GM12878 (cell line): ENCODE results near the gene AKNA. TPM values are rescaled to one million over a fixed set of nuclear protein-coding genes. Genes with fewer than 3 reads are reported as not detected.

ENCODE experiments used
- BCL3 ChIP-seq: IDR thresholded peaks from 2 replicates; pipeline ENCODE4 v1.6.1; 2011; ENCODE audit warnings: borderline replicate concordance, low read depth, mild to moderate bottlenecking, moderate library complexity, low read length; ENCODE audit not compliant: insufficient read depth, poor library complexity, severe bottlenecking
- BCLAF1 ChIP-seq: fragments of 450-650 bp; IDR thresholded peaks from 2 replicates; pipeline ENCODE4 v1.6.1; 2017; ENCODE audit warnings: antibody characterized with exemption, mild to moderate bottlenecking, moderate library complexity
- E2F8 ChIP-seq: fragments of 450-650 bp; IDR thresholded peaks from 2 replicates; pipeline ENCODE4 v1.6.1; 2018; ENCODE audit warnings: mild to moderate bottlenecking, low read depth, moderate library complexity; ENCODE audit not compliant: partially characterized antibody
- EGR1 ChIP-seq, 2 experiments: IDR thresholded peaks; 1 replicate in 1 of 2; 2 replicates in 1 of 2; pipeline ENCODE4 v1.6.1; 2011 to 2012; ENCODE audit warnings: low read depth in 2 of 2, low read length in 2 of 2, borderline replicate concordance in 1 of 2, mild to moderate bottlenecking in 1 of 2, moderate library complexity in 1 of 2
- ETV6 ChIP-seq, 2 experiments: fragments of 450-650 bp in 1 of 2; IDR thresholded peaks in 1 of 2; conservative IDR thresholded peaks in 1 of 2; 2 replicates each; pipeline ENCODE4 v1.6.1; 2014; ENCODE audit warnings: antibody characterized with exemption in 1 of 2, borderline replicate concordance in 1 of 2, low read depth in 1 of 2, mild to moderate bottlenecking in 1 of 2, moderate library complexity in 1 of 2
- FOXK2 ChIP-seq: fragments of 450-650 bp; IDR thresholded peaks from 2 replicates; pipeline ENCODE4 v1.6.1; 2017; ENCODE audit warnings: mild to moderate bottlenecking, moderate library complexity
- NFYA ChIP-seq: IDR thresholded peaks from 2 replicates; pipeline ENCODE4 v1.6.1; 2011; ENCODE audit warnings: low read depth, mild to moderate bottlenecking, low read length, improper control_type of control experiment, borderline replicate concordance
- PBX3 ChIP-seq: IDR thresholded peaks from 2 replicates; pipeline ENCODE4 v1.6.1; 2011; ENCODE audit warnings: mild to moderate bottlenecking, low read depth, low read length, moderate library complexity; ENCODE audit not compliant: insufficient replicate concordance
- POLR2A ChIP-seq: IDR thresholded peaks from 2 replicates; pipeline ENCODE4 v1.6.1; 2011; ENCODE audit warnings: low read depth, mild to moderate bottlenecking, low read length
- RBBP5 ChIP-seq: fragments of 200-600 bp; sonication (generic); conservative IDR thresholded peaks from 2 replicates; pipeline ENCODE4 v1.6.1; 2016
- SMARCA5 ChIP-seq: fragments of 450-650 bp; IDR thresholded peaks from 2 replicates; pipeline ENCODE4 v1.6.1; 2017; ENCODE audit warnings: mild to moderate bottlenecking
- SRF ChIP-seq, 2 experiments: IDR thresholded peaks; 2 replicates each; pipeline ENCODE4 v1.6.1; 2011; ENCODE audit warnings: low read depth in 2 of 2, low read length in 2 of 2, mild to moderate bottlenecking in 1 of 2, moderate library complexity in 1 of 2
- TAF1 ChIP-seq: IDR thresholded peaks from 2 replicates; pipeline ENCODE4 v1.6.1; 2011; ENCODE audit warnings: mild to moderate bottlenecking, low read depth, low read length, borderline replicate concordance
- TCF7 ChIP-seq: IDR thresholded peaks from 2 replicates; pipeline ENCODE4 v1.6.1; 2014; ENCODE audit warnings: antibody characterized with exemption, borderline replicate concordance
- ZNF217 ChIP-seq: fragments of 450-650 bp; IDR thresholded peaks from 2 replicates; pipeline ENCODE4 v1.6.1; 2017; ENCODE audit warnings: antibody characterized with exemption, mild to moderate bottlenecking
- ZZZ3 ChIP-seq: IDR thresholded peaks from 2 replicates; pipeline ENCODE4 v1.6.1; 2011; ENCODE audit warnings: low read depth; ENCODE audit not compliant: control insufficient read depth, insufficient read length
- polyA plus RNA-seq, 11 experiments: library from polyadenylated mRNA; depleted of rRNA in 4 of 11; unstranded in 6 of 11; stranded (reverse) in 5 of 11; fragments of >200 nt; fragmentation: Nextera tagmentation in 4 of 11; fragmentation: Illumina TruSeq in 1 of 11; extraction: Ambion mirVana in 4 of 11; extraction: Trizol in 1 of 11; gene quantifications; 1 replicate in 1 of 11; 2 replicates in 10 of 11; pipeline versions ENCODE4 v1.2.1 to v1.2.3, GENCODE V29; 2011 to 2016; ENCODE audit warnings: inconsistent platforms in 2 of 11, missing spikeins in 2 of 11, low read depth in 1 of 11
- total RNA-seq, 4 experiments: library from RNA; depleted of rRNA in 3 of 4; stranded (reverse); fragments of >200 nt in 3 of 4; fragmentation: Illumina TruSeq in 1 of 4; extraction: Trizol in 1 of 4; gene quantifications; 2 replicates each; pipeline versions ENCODE4 v1.2.1 to v1.2.3, GENCODE V29; 2013 to 2021

Gene AKNA
- total and polyA plus RNA-seq, 10 of the 15 experiments (the other 5 are each of a cell fraction or from before 2014, with no cell fraction given), result 1.6 to 132 (median 35.3) TPM

GRCh38 chr9:114371973-114372917 lies 15.5 kb downstream of the AKNA start (continued):
- TF ChIP-seq EGR1 (IDR thresholded peaks at IDR 0.05; ENCODE audit: borderline replicate concordance in 1 of 2, low read depth in 2 of 2, low read length in 2 of 2) (0 out of 3 replicates have a peak, but pooled peaks of 1 of the 2 experiments have one; percentile 4), PBX3 (no peak), SRF (IDR thresholded peaks at IDR 0.05; ENCODE audit: low read depth in 2 of 2, low read length in 2 of 2) (0 out of 4 replicates have a peak, but pooled peaks of 1 of the 2 experiments have one; percentile 36), TAF1 (no peak), SMARCA5 (0 out of 2 replicates have a peak, but pooled peaks have one; percentile 35), POLR2A (no peak; the same call in 1 of the 2 replicates), ZNF217 (no peak), BCL3 (no peak), RBBP5 (no peak), ZZZ3 (no peak), NFYA (no peak), TCF7 (no peak), ETV6 (conservative IDR thresholded peaks at IDR 0.05 in 1 of 2, IDR thresholded peaks at IDR 0.05 in 1 of 2; ENCODE audit: borderline replicate concordance in 1 of 2, low read depth in 1 of 2) (peak in 1 of 2 experiments; percentile 56; a peak in 2 of 4 replicates), E2F8 (no peak), FOXK2 (no peak), BCLAF1 (no peak)
